ENCODE measurements around the gene SIPA1L3. TPM values are rescaled to one million over a fixed set of nuclear protein-coding genes. Genes with fewer than 3 reads are reported as not detected.

SIPA1L3 gene
- total RNA-seq, 1 experiment from 2014 or later = 125 TPM

GRCh38 chr19:38047641-38048040 is 140.6 kb downstream of the SIPA1L3 start:
- CTCF ChIA-PET = interaction anchor here (0.5 kb wide), 1 partner anchor 105 kb away, joined by 11 read pairs; no protein-coding TSS in a partner anchor

GRCh38 chr19:38049105-38049649 is 142.2 kb downstream of the SIPA1L3 start:
- CTCF ChIA-PET = interaction anchor here (0.7 kb wide), 1 partner anchor 9 kb away, joined by 3 read pairs; no protein-coding TSS in a partner anchor

More at GRCh38 chr19:38047641-38048040, 140.6 kb downstream of the SIPA1L3 start:
- POLR2A ChIA-PET = no interaction called here
- Mint-ChIP-seq H3K27me3 (ENCODE audit: insufficient read depth, unreplicated experiment) (no peaks in the 10 kb centered on the region), H3K4me3 (ENCODE audit: unreplicated experiment) (no peak overlapping the region), H3K36me3 (ENCODE audit: insufficient read depth, unreplicated experiment) (peaks cover 61% of the 10 kb centered on the region), H3K27ac (ENCODE audit: unreplicated experiment) (no peak overlapping the region), H3K9me3 (ENCODE audit: unreplicated experiment) (no peaks in the 10 kb centered on the region), H3K4me1 (ENCODE audit: low read depth, unreplicated experiment) (peaks cover 14% of the 10 kb centered on the region)
- Histone ChIP-seq H3K36me3 (ENCODE audit: control insufficient read depth, insufficient read depth, low read length) (no peaks in the 10 kb centered on the region; the same call in 1 of the 2 replicates), H3K4me3 (ENCODE audit: low read depth, low read length) (no peak overlapping the region), H3K4me1 (no peaks in the 10 kb centered on the region), H3K9me3 (no peaks in the 10 kb centered on the region), H3K27me3 (replicated peaks; ENCODE audit: control insufficient read depth, insufficient read depth, low read length) (no peaks in the 10 kb centered on the region)
- intact Hi-C loops (cut with micrococcal nuclease; ENCODE audit: unreplicated experiment) = no loop called here
- no TSS peak for BruUV-seq (replicated peaks)
- no peak for DNase-seq
- TF ChIP-seq CTCF (IDR thresholded peaks at IDR 0.05; ENCODE audit: insufficient read depth in 1 of 2, low read depth in 1 of 2, low read length in 1 of 2, severe bottlenecking in 1 of 2, unreplicated experiment in 1 of 2) = no peak

GRCh38 chr19:38055010-38055409 is 148.0 kb downstream of the SIPA1L3 start:
- H3K27me3 Mint-ChIP-seq (ENCODE audit: insufficient read depth, unreplicated experiment) = no peaks in the 10 kb centered on the region
- peaks cover 9% of the 10 kb centered on the region for H3K4me1 ChIP-seq
- peaks cover 57% of the 10 kb centered on the region for H3K36me3 Mint-ChIP-seq (ENCODE audit: insufficient read depth, unreplicated experiment)
- POLR2A ChIA-PET = no interaction called here
- intact Hi-C loops (cut with micrococcal nuclease; ENCODE audit: unreplicated experiment) = no loop called here
- no peak for TF ChIP-seq CTCF (IDR thresholded peaks at IDR 0.05; ENCODE audit: insufficient read depth in 1 of 2, low read depth in 1 of 2, low read length in 1 of 2, severe bottlenecking in 1 of 2, unreplicated experiment in 1 of 2)
- no peaks in the 10 kb centered on the region; the same call in 1 of the 2 replicates for H3K36me3 ChIP-seq (ENCODE audit: control insufficient read depth, insufficient read depth, low read length)
- no peaks in the 10 kb centered on the region for H3K9me3 ChIP-seq
- H3K4me3 ChIP-seq (ENCODE audit: low read depth, low read length) = no peak overlapping the region
- H3K4me1 Mint-ChIP-seq (ENCODE audit: low read depth, unreplicated experiment) = peaks cover 10% of the 10 kb centered on the region
- no TSS peak for BruUV-seq (replicated peaks)
- CTCF ChIA-PET = interaction anchor here (1.9 kb wide), 1 partner anchor 152 kb away, joined by 6 read pairs; no protein-coding TSS in a partner anchor
- no peak overlapping the region for H3K4me3 Mint-ChIP-seq (ENCODE audit: unreplicated experiment)
- H3K27ac Mint-ChIP-seq (ENCODE audit: unreplicated experiment) = no peak overlapping the region
- H3K27me3 ChIP-seq (replicated peaks; ENCODE audit: control insufficient read depth, insufficient read depth, low read length) = no peaks in the 10 kb centered on the region
- no peaks in the 10 kb centered on the region for H3K9me3 Mint-ChIP-seq (ENCODE audit: unreplicated experiment)
- DNase-seq = no peak

More at GRCh38 chr19:38049105-38049649, 142.2 kb downstream of the SIPA1L3 start:
- POLR2A ChIA-PET = no interaction called here
- H3K36me3 Mint-ChIP-seq (ENCODE audit: insufficient read depth, unreplicated experiment) = peaks cover 49% of the 10 kb centered on the region
- no peaks in the 10 kb centered on the region for H3K9me3 Mint-ChIP-seq (ENCODE audit: unreplicated experiment)
- no peak overlapping the region for H3K27ac Mint-ChIP-seq (ENCODE audit: unreplicated experiment)
- no peak for DNase-seq
- no peaks in the 10 kb centered on the region for H3K27me3 Mint-ChIP-seq (ENCODE audit: insufficient read depth, unreplicated experiment)
- no TSS peak for BruUV-seq (replicated peaks)
- Histone ChIP-seq H3K4me1 (no peaks in the 10 kb centered on the region), H3K27me3 (replicated peaks; ENCODE audit: control insufficient read depth, insufficient read depth, low read length) (no peaks in the 10 kb centered on the region), H3K9me3 (no peaks in the 10 kb centered on the region), H3K36me3 (ENCODE audit: control insufficient read depth, insufficient read depth, low read length) (no peaks in the 10 kb centered on the region; the same call in 1 of the 2 replicates), H3K4me3 (ENCODE audit: low read depth, low read length) (no peak overlapping the region)
- no peak overlapping the region for H3K4me3 Mint-ChIP-seq (ENCODE audit: unreplicated experiment)
- no peak for TF ChIP-seq CTCF (IDR thresholded peaks at IDR 0.05; ENCODE audit: insufficient read depth in 1 of 2, low read depth in 1 of 2, low read length in 1 of 2, severe bottlenecking in 1 of 2, unreplicated experiment in 1 of 2)
- H3K4me1 Mint-ChIP-seq (ENCODE audit: low read depth, unreplicated experiment) = peaks cover 2% of the 10 kb centered on the region
- intact Hi-C loops (cut with micrococcal nuclease; ENCODE audit: unreplicated experiment) = no loop called here
